Effector CD4-positive, alpha-beta T cell (primary cell): ENCODE data around the gene MOXD1.
"Not testable (repeated sequence)": the region's sequence is repeated elsewhere in the genome, so short reads cannot be mapped to it uniquely, and the experiment has no call there.

Experiments used
- DNase-seq: peaks from one replicate; pipeline ENCODE4 v3.0.0-alpha.2; 2020

Gene MOXD1

GRCh38 chr6:132351986-132352385 is 49.3 kb downstream of the MOXD1 start:
- not testable (repeated sequence) for DNase-seq

DNA sequence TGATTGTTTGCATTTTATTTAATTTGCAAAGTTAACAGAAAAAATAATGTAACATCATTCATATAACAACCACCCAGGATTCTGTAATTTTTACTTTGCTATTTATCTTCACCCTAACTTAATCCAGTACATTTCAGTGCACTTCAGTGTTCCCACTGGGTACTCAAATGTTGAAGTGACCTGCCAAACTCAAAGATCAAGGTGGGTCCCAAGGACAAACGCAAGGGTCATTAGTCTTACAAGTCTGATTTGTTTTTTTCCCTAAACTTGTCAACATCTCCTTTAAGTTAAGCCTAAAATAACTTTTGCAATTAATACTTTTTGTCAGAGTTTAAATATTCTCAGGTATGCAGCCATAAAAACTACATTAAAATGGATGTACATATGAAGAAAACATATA is 53.0 kb downstream of the MOXD1 start:
- no peak for DNase-seq

DNA sequence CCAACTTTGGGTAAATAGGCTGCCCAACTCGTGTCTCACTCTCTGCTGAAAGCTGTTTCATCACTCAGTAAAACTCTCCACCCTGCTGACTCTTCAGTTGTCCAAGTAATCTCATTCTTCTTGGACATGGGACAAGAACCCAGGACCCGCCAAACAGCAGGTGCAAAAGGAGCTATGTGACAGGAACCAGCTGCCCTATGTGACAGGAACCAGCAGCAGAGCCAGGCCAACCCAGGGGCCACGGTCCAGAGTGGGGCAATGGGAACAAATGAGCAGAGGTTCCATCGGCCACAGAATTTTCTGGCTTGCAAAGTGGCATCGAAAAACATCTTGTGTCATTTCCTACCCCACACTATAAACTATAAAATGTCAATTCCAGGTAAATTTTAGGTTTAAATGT is 56.5 kb downstream of the MOXD1 start:
- DNase-seq = no peak

DNA sequence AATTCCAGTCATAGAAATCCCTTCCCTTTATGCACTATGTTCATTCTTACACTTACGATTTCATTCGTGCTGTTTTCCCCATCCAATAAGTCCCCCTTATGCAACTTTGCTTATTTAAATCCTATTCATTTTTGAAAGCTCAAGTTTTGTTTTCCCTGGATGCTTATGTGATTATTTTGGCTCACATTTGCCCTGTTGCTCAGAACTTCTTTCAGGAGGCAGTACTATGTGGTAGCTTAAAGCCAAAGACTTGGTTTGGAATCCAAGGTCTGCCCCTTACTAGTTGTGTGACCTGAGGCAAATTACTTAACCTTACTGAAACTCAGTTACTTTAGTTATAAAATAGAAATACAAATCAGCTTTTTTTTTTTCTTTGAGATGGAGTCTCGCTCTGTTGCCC is 59.6 kb downstream of the MOXD1 start:
- no peak for DNase-seq

GRCh38 chr6:132334521-132334885 is 66.8 kb downstream of the MOXD1 start:
- no peak for DNase-seq

- DNase-seq = no peak
Observed at GRCh38 chr6:132333639-132334520, 67.4 kb downstream of the MOXD1 start.

- DNase-seq = no peak
Observed at GRCh38 chr6:132330759-132331158, 70.5 kb downstream of the MOXD1 start.

- no peak for DNase-seq
Observed at GRCh38 chr6:132322398-132322797, 78.9 kb downstream of the MOXD1 start.

GRCh38 chr6:132320007-132320406 is 81.3 kb downstream of the MOXD1 start:
- no peak for DNase-seq

DNA sequence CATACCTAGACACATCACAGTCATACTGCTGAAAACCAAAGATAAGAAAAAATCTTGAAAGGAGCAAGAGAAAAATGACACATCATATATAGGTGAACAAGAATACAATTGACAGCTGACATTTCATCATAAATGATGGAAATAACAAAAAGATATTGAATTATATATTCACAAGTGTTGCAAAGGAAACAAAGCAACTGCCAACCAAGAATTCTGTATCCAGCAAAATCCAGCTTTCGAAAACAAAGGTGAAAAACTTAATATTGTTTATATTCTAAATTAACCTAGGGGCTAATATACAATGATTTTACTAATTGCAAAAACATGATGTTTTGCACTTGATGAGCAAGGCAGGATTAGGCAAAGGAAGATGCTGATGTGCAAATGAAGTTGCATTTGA is 84.3 kb downstream of the MOXD1 start:
- no peak for DNase-seq

DNA sequence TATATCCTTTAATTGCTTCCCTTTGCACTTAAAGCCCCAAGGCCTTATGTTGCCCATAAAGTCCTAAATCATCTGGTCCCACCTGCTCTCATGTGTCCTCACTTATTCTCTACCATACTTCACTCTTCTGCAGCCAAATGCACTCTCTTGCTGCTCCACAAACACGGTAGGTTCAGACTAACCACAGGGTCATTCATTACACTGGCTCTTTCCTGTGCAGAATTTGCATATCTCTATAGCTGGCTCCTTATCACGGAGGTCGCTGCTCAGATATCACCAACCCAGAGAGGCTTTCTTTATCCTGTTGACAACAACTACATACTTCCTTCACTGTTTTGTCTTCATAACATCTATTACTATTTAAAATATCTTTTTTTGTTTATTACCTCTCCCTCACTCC is 86.8 kb downstream of the MOXD1 start:
- DNase-seq = no peak

DNA sequence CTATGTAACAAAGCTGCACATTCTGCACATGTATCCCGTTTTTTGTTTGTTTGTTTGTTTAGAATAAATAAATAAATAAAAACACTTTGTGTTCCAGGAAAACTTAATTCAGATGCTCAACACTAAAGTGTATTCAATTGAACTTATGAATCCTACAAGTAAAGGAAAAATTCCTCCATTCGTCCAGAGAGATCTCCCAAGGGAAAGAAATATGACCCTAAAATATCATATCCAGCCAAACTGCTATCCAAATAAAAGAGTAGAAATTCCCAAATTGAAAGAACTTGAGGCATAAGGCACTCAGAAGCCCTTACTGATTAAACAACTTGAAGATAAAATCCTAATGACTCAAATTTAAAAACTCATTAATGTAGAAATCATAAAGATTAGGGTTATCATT is 90.4 kb downstream of the MOXD1 start:
- DNase-seq = no peak

DNA sequence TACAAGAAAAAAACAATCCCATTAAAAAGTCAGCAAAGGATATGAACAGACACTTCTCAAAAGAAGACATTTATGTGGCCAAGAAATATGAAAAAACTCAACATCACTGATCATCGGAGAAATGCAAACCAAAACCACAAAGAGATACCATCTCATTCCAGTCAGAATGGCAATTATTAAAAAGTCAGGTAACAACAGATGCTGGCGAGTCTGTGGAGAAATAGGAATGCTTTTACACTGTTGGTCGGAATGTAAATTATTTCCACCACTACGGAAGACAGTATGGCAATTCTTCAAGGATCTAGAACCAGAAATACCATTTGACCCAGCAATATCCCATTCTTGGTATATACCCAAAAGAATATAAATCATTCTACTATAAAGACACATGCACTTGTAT is 91.1 kb downstream of the MOXD1 start:
- DNase-seq = not testable (repeated sequence)

DNA sequence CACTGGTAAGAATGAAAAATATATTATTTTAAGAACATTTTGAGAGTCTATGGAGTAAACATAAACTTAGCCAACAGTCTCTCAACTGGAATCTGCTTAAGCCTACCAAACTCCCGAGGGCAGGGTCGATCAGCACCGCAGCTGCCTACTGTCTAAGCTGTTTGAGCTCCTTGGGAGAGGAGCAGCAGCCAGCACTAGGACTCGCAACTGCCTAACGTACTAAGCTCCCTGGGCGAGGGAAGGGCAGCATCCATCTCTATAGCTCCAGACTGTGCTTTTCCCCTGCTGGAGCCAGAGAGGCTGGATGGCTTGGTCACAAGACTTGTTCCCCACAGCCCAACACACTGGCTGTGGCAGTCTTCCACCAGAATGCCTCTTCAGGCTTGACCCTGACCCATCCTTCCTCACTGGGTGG is 96.4 kb downstream of the MOXD1 start:
- DNase-seq = no peak

DNA sequence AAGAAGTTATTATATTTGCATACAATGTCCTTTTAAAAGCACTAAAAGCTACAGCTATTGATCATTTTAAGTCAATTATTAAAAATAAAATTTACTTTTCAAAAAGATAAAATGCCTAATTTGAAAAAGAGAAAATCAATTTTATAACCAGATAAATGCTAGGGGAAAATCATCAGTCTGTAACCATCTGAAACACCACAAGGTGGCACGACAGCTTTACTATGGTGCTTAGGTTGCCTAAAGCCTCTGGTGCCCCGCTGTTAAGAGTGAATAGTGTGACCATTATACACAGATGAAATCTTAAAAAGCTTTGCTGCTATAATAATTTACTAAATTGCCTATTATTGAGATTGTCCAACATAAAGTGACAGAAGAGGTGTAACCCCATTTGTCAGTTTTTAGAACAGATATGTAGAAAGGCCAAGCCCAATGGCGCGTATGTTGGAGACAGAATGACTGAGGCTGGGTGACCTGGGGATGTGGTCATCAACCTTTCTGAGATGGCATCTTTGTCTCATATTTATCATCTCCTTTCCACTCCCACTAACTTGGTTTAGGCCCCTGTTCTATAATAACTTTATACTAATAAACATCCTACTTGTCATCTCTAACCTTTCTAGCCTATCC is 100.8 kb downstream of the MOXD1 start:
- no peak for DNase-seq

DNA sequence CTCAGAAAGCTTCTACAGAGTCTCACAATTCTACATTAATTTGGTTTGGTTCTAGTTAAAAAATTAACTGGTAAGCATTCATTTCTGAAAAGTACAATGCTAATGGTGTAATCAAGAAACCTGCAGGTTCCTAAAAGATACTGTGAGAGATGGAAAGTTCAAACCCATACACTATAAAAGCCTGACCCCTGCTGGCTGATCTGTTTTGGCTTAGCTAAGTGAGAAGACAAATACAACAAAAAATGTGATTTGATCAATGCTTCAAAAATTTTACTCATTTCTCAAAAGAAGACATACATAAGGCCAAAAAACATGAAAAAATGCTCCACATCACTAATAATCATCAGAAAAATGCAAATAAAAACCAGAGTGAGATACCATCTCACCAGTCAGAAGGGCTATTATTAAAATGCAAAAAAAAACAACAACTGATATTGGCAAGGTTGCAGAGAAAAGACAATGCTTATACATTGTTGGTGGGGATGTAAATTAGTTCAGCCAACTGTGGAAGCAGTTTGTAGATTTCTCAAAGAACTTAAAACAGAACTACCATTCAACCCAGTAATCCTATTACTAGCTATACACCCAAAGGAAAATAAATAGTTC is 102.8 kb downstream of the MOXD1 start:
- DNase-seq = no peak

DNA sequence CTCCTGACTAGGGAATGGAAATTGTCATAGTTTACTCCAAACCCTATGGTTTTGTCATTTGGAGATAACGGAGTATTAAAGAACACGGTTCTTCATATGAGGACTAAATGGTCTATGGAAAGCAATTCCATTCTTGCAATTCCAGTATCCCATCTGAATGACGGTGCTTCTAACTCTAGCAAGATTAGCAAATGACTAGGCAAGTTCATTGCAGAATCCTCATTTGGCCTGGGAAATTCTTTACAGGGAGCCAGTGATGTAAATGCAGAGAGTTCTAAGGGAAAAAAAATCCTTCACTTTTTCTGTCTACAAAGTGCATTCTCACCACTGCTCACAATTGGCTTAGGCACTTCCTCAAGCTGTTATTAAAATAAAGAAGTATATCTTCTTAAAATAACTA is 111.5 kb downstream of the MOXD1 start:
- DNase-seq = no peak

GRCh38 chr6:132287101-132287500 is 114.2 kb downstream of the MOXD1 start:
- DNase-seq = no peak

DNA sequence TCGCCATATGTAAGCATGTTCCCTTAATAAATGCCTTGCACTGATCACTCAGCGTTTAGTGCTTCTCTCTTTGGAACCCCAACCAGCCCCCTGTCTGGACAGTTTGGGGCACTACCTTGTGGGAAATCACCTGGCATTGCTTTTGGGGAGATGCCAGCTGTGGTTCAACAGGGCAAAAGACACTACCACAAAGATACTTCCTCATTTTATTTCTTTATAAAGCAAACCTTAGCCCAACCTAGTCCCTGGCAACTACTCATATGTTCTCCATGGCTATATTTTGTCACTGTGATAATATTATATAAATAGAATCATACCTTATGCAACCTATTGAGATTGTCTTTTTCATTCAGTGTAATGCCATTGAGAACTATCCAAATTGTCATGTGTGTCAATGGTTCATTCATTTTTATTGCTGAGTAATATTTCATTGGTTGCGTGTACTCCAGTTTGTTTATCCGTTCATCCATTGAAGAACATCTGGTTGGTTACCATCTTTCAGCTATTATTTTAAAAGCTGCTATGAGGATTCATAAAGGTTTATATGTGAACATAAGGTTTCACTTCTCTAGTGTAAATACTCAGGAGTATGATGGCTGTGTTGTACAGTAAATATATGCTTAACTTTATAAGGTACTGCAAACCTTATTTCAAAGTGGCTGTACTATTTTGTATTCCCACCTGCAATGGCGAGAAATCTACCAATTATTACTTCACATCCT is 114.8 kb downstream of the MOXD1 start:
- DNase-seq = no peak

DNA sequence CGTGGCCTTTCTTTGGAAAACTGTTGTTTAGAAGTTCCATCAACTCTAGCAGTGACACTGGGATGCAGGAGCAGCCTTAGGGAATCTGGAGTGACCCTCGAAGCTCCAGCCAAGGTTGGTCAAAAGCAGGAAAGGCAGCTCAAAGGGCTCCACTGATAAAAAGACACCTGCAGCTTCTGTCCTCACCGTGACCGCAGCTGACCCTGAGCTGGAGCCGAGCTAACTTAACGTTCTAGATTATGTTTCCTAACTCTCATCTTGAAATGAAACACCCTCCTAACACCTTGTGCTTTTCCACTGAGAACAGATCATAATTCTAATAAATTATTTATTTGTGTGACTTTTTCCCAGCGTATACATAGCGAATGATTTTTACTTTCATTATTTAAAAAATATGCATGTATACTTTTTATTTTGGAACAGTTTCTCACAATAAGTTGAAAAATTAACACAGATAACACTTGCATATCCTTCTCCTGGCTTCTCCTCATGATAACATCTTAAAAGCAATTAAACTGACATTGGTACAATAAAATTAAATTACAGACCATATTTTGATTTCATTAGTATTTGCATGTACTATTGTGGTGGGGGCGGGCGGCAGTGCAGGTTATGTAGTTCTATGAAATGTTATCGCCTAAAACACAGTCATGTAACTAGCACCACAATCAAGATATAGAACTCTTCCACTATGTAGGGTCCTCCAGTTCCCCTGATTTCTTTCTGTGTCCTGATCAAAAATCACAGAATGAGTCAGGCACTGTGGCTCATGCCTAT is 116.1 kb downstream of the MOXD1 start:
- no peak for DNase-seq

DNA sequence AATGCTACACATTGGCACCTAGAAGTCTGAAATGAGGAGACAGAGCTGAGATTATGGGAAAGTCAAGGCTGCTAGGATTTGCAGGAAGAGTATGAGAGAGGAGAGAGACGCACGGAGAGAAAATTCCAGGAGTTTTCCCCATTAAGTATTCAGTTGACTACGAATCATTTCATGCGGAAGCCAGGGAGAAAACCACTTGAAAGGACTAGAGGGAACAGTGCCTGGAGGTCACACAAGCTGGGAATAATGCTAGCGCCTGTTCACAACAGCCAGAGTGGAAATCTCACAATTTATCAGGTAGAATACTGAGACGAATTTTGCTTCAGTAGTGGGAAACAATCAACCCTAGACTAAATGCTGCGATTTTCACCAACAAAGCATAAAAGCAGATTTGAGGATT is 118.6 kb downstream of the MOXD1 start:
- no peak for DNase-seq

- no peak for DNase-seq
Observed at GRCh38 chr6:132280436-132280835, 120.8 kb downstream of the MOXD1 start.
